CD4-positive, alpha-beta T cell treated with Interleukin-4 for 4 hours (primary cell): ENCODE results near the gene TIE1.
A peak's percentile ranks its signal among the peaks of the same experiment; 100 is the strongest.

ENCODE experiments used
- DNase-seq: peaks from one replicate; pipeline ENCODE4 v3.0.0-alpha.2; 2020

Gene TIE1

GRCh38 chr1:43344267-43344850 is 43.6 kb downstream of the TIE1 start:
- DNase-seq, result no peak

DNA sequence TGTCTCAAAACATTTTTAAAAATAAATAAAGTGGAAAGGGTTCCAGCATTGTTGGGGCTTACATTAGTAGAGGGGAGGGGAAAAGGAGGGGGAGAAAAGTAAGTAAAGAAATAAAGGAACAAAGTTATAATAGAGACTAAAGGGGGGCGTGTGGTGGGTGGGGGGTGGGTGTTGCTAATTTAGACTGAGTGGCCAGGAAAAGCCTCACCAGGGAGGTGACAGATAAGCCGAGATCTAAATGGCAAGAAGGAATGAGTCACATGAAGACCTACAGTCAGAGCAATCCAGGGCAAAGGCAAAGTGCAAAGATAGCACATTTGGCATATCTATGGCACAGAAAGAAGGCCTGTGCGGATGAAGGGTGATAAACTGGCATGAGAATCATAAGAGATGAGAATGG is 44.3 kb downstream of the TIE1 start:
- no peak for DNase-seq

DNA sequence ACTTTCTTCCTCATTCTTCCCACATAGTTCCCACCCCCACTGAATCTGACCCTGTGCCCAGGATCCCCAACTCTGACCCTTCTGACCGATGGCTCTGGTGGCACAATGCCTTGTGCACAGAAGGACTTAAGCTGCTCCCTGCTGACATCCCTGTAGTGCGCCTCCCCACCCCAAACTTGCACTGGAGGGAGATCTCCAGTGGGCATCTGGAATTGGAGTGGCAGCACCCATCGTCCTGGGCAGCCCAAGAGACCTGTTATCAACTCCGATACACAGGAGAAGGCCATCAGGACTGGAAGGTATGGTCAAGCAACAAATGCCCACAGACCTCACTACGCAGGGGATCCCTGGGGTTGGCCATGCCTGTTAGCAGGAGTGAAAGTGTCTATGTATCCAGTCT is 45.9 kb downstream of the TIE1 start:
- DNase-seq, result no peak

- no peak for DNase-seq
Observed at GRCh38 chr1:43348343-43348808, 47.6 kb downstream of the TIE1 start.

DNA sequence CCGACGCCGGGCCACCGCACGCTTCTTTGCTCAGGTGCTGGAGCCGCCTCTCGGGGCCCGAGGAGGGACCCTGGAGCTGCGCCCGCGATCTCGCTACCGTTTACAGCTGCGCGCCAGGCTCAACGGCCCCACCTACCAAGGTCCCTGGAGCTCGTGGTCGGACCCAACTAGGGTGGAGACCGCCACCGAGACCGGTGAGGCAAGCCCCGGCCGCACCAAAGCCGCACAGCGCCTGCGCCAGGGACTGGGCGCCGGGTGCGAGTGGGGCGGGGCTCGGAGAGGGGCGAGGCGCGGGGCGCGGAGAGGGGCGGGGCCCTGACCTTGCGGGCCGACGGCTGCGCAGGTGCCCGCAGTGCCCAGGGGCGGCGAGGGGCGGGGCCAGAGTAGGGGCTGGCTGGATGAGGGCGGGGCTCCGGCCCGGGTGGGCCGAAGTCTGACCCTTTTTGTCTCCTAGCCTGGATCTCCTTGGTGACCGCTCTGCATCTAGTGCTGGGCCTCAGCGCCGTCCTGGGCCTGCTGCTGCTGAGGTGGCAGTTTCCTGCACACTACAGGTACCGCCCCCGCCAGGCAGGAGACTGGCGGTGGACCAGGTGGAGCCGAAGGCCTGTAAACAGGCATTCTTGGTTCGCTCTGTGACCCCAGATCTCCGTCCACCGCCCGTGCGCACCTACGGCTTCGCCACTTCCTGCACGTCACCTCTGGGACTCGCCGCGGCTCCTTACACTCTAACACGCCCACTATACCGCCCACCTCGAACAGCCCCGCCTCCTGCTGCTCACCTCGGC is 48.2 kb downstream of the TIE1 start:
- DNase-seq, result peak; percentile 60

- no peak for DNase-seq
Observed at GRCh38 chr1:43349594-43350306, 49.0 kb downstream of the TIE1 start.

DNA sequence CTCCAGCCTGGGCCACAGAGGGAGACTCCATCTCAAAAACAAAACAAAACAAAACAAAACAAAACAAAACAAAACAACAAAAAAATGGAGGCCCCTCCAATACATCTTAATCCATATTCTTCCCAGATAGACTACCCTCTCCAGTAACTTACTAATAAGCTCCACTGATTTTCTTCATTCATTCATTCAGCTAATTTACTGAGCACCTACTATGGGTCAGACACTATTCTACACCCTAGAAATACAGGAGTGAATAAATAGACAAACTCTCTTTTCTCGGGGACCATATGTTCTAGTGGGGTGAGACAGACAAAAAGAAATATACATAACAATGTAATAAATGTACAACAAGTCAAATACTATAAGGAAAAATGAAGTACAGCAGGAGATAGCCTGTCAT is 50.2 kb downstream of the TIE1 start:
- DNase-seq, result no peak

- no peak for DNase-seq
Observed at GRCh38 chr1:43351421-43352350, 50.9 kb downstream of the TIE1 start.

DNA sequence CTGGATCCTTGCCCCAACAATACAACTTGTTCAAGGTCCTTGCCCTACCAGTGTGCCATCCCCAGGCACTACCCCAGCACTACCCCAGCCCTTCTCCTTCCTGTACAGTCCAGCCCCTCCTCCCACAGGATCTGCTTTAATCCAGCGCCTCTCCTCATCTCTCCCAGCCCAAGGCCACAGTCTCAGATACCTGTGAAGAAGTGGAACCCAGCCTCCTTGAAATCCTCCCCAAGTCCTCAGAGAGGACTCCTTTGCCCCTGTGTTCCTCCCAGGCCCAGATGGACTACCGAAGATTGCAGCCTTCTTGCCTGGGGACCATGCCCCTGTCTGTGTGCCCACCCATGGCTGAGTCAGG is 51.5 kb downstream of the TIE1 start:
- no peak for DNase-seq

- DNase-seq, result no peak
Observed at GRCh38 chr1:43352881-43353280, 52.1 kb downstream of the TIE1 start.

- no peak for DNase-seq
Observed at GRCh38 chr1:43354471-43354870, 53.7 kb downstream of the TIE1 start.

GRCh38 chr1:43354936-43355335 is 54.2 kb downstream of the TIE1 start:
- DNase-seq, result no peak

- DNase-seq, result no peak
Observed at GRCh38 chr1:43357251-43357650, 56.5 kb downstream of the TIE1 start.

- DNase-seq, result peak; percentile 18
Observed at GRCh38 chr1:43358121-43358745, 57.5 kb downstream of the TIE1 start.

GRCh38 chr1:43358746-43359693 is 58.2 kb downstream of the TIE1 start, which contains the start of gene CDC20:
CDC20 (plus strand) TSS chr1:43358981; CDS start chr1:43359216, 235 bp downstream.
- DNase-seq, result peak; percentile 96

- no peak for DNase-seq
Observed at GRCh38 chr1:43359696-43360095, 58.9 kb downstream of the TIE1 start.

GRCh38 chr1:43360616-43361015 is 59.8 kb downstream of the TIE1 start:
- DNase-seq, result no peak

- no peak for DNase-seq
Observed at GRCh38 chr1:43363283-43363934, 62.6 kb downstream of the TIE1 start.

DNA sequence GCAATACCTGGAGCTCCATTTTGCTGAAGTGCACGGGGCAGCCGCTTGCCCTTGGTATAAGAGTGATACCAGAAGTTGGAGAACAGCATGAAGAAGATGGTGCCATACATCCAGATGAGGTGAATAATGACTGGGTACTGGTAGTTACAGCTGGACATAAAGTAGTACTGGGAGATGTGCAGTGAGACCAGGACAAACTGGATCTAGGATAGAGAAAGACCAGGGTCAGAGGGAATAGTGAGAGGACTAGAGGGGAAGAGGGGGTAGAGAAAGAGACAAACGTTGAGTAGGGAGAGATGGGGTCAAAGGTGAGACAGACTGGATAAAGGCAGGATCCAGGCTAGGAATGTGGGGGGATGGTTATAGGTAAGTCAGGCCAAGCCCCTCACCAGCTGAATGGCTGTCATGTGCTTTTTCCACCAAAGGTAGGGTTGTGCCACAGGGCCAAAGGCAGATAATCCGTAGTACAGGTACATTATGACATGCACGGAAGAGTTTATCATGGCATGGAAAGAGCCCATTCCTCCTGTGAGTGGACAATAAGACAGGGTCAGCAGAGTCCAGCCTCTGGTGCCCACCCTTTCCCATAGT is 63.2 kb downstream of the TIE1 start:
- no peak for DNase-seq

- DNase-seq, result no peak
Observed at GRCh38 chr1:43365678-43366077, 64.9 kb downstream of the TIE1 start.
